Epithelial cell of esophagus (primary cell): ENCODE data around the gene MARK2.

Experiments used
- DNase-seq: peaks from one replicate; pipeline ENCODE4 v3.0.0; 2010; ENCODE audit warnings: low read depth
- H3K4me3 ChIP-seq: 2 replicates; pipeline ENCODE4 v1.5.1; 2011; ENCODE audit warnings: mild to moderate bottlenecking, low read length, control low read depth
- TF ChIP-seq, protein P1 (sequence below): IDR thresholded peaks from 2 replicates; pipeline ENCODE4 v1.5.1; 2011; ENCODE audit warnings: low read depth, mild to moderate bottlenecking, low read length, control low read depth, inconsistent platforms; ENCODE audit not compliant: insufficient read depth; ENCODE audit errors: missing control alignments

Gene MARK2

DNA sequence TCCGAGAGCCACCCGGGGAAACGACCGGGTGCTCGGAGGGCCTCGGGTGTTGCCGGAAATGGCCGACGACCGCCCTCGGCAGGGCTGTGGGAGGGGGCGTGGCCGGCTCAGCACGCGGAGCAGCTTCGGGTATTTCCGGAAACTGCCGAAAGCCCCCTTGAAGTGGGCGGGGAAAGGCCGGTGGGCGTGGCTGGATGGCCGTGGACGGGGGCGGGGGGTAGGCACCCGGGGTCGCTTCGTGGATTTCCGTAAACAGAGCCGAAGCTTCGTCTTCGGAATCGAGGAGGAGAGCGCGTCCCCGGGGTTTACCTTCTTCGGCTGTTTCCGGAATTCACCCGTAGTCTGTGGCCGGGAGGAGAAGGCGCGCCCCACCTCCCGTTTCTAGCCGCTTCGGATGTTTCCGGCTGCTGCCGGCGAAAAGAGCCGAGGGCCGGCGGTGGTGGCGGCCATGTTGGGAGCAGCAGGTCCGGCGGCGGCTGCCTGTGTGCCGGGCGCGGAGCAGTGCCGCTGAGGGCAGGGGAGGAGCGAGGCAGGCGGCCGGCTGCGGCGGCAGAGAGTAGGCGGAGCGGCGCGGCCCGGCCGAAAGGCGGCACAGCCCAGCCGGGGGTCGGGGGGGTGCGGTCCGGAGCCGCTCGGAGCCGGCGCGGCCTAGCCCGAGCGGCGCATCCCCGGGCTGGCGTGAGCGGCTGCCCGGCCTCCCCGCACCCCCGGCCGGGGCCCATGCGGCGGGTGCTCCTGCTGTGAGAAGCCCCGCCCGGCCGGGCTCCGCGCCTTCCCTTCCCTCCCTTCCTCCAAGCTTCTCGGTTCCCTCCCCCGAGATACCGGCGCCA is at the start of gene MARK2:
Gene MARK2, plus strand, starts transcription at position 433 of the 830 bp plus-strand sequence. Its CDS starts 397 bp downstream, at position 830.
- peak within 1 kb of the TSS; percentile 96 for H3K4me3 ChIP-seq
- peak; percentile 98 for DNase-seq
- TF ChIP-seq, protein P1, sequence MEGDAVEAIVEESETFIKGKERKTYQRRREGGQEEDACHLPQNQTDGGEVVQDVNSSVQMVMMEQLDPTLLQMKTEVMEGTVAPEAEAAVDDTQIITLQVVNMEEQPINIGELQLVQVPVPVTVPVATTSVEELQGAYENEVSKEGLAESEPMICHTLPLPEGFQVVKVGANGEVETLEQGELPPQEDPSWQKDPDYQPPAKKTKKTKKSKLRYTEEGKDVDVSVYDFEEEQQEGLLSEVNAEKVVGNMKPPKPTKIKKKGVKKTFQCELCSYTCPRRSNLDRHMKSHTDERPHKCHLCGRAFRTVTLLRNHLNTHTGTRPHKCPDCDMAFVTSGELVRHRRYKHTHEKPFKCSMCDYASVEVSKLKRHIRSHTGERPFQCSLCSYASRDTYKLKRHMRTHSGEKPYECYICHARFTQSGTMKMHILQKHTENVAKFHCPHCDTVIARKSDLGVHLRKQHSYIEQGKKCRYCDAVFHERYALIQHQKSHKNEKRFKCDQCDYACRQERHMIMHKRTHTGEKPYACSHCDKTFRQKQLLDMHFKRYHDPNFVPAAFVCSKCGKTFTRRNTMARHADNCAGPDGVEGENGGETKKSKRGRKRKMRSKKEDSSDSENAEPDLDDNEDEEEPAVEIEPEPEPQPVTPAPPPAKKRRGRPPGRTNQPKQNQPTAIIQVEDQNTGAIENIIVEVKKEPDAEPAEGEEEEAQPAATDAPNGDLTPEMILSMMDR: no peak

DNA sequence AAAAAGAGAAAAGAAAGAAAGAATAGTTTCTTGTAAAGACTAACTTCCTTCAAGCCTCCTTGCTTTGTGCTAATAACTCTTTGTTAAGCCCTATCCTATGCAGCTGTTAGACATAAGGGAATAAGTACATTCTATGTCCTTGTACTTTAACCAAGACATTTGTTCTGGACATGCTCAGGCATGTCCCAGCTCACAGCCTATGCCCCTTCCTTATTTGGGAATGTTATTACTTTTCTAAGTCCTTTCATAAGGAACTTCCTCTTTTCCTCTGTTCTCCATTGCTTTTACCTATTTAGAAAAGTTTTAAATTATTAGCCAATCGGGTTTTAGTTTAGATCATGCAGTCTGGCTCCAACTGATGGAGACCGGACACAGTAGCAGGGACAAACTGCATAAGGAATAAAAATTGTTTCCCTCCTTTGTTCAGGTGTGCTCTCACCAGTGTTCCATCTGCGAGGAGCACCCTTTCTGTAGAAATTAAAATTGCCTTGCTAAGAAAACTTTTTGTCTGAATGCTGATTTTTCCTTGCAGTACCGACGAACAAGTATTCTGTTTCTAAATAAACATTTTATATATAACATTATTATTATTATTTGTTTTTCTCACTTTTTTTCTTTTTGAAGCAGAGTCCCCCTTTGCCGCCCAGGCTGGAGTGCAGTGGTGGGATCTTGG is 47.3 kb upstream of the MARK2 start:
- H3K4me3 ChIP-seq: no peak overlapping the region
- TF ChIP-seq, protein P1: no peak
- DNase-seq: no peak

DNA sequence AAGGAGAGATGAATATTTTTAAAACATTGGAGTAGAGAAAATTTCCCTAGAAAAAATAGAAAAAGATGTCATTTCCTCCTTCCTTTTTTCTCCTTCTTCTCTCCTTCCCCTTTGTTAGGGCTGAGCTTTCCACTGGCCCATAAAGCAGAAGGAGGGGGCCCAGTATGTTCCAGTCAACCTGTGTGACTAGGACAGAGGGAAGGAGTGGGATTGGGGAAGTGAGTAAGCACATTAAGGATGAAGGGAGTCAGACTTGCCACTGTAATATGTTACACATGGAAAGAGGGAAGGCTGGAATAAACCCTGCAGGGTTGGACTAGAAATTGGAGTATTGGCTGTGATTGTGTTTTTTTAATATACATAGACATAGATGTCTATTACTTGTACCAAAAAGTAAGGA is 45.7 kb upstream of the MARK2 start:
- DNase-seq: no peak
- TF ChIP-seq, protein P1: no peak
- no peak overlapping the region for H3K4me3 ChIP-seq

DNA sequence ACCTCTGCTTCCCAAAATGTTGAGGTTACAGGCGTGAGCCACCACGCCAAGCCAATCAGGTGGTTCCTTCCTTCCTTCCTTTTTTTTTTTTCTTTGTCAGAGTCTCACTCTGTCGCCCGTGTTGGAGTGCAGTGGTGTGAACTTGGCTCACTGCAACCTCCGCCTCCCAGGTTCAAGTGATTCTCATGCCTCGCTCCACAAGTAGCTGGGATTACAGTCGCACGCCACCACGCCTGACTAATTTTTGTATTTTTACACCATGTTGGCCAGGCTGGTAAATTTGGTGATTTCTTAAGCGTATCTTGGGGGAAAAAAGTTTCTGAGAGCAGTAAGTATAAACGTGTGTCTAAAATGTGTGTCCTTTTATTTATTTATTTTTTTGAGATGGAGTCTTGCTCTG is 43.8 kb upstream of the MARK2 start:
- DNase-seq: no peak
- TF ChIP-seq, protein P1: no peak
- no peak overlapping the region for H3K4me3 ChIP-seq

DNA sequence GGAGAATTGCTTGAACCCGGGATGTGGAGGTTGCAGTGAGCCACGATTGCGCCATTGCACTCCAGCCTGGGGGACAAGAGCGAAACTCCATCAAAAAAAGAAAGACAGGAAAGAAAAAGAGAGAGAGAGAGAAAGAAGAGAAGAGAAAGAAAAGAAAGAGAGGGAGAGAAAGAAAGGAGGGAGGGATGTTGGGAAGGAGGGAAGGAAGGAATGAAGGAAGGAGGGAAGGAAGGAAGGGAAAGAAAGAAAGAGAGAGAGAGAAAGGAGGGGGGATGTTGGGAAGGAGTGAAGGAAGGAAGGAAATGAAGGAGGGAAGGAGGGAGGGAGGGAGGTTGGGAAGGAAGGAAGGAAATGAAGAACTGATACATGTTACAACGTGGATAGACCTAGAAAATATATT is 38.0 kb upstream of the MARK2 start:
- TF ChIP-seq, protein P1: no peak
- DNase-seq: no peak
- H3K4me3 ChIP-seq: no peak overlapping the region

DNA sequence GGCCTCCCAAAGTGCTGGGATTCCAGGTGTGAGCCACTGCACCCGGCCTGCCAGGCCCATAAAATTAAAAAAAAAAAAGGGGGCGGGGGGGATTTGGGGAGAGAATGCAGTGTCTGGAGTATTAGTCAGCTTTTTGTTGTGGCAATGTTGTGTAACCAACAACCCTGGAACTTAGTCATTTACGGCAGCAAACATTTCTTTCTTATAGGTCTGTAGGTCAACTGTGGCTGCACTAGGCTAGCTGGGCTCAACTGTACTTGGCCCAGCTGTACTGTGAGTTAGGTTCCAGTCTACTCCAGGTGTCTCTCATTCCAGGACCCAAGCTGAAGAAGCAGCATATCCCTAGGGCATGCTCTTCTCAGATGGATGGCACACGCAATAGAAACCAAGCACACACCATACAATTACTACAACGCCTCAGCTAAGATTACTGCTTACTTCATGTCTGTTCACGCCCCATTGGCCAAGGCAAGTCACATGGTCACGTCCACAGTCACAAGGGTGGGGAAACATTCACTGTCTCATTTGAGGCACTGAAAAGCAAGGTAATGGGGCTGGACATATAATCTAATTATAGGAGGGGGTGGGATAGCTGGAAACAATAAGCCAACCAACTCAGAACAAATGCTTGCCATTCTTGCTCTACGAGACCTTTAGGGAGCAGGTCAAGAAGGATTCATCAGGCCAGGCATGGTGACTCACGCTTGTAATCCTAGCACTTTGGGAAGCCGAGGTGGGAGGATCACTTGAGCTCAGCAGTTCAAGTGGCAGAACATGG is 36.1 kb upstream of the MARK2 start:
- TF ChIP-seq, protein P1: no peak
- no peak overlapping the region for H3K4me3 ChIP-seq
- peak; percentile 90 for DNase-seq
